Mesenchymal stem cell (in vitro differentiated cells and primary cell): ENCODE results near the gene TRAPPC1.
A peak's percentile ranks its signal among the peaks of the same experiment; 100 is the strongest.

Source experiments
- DNase-seq: peaks from one replicate; pipeline ENCODE4 v3.0.0-alpha.2; 2013
- H2AFZ ChIP-seq: one replicate; pipeline ENCODE4 v1.6.1; 2013; ENCODE audit warnings: low read depth, mild to moderate bottlenecking, control low read depth, inconsistent platforms, low read length, moderate library complexity
- H2AK5ac ChIP-seq: 2 replicates; pipeline ENCODE4 v1.6.1; 2013; ENCODE audit warnings: low read length, moderate library complexity, mild to moderate bottlenecking, inconsistent platforms; ENCODE audit not compliant: severe bottlenecking
- H2BK120ac ChIP-seq: one replicate; pipeline ENCODE4 v1.6.1; 2013; ENCODE audit warnings: low read depth, mild to moderate bottlenecking, inconsistent platforms, low read length, moderate library complexity
- H2BK12ac ChIP-seq, 2 experiments: one replicate each; pipeline ENCODE4 v1.6.1; 2013; ENCODE audit warnings: inconsistent platforms in 2 of 2, low read length in 2 of 2, mild to moderate bottlenecking in 2 of 2, moderate library complexity in 2 of 2, control low read depth in 1 of 2
- H2BK15ac ChIP-seq: one replicate; pipeline ENCODE4 v1.6.1; 2013; ENCODE audit warnings: mild to moderate bottlenecking, low read depth, inconsistent platforms; ENCODE audit not compliant: poor library complexity, severe bottlenecking
- H2BK5ac ChIP-seq: 2 replicates; pipeline ENCODE4 v1.6.1; 2013; ENCODE audit warnings: low read depth, mild to moderate bottlenecking, low read length, control low read depth, inconsistent platforms; ENCODE audit not compliant: poor library complexity, severe bottlenecking
- H3K14ac ChIP-seq, 2 experiments: one replicate each; pipeline ENCODE4 v1.6.1; 2013; ENCODE audit warnings: inconsistent platforms in 2 of 2, low read length in 2 of 2, control low read depth in 1 of 2, mild to moderate bottlenecking in 1 of 2, moderate library complexity in 1 of 2
- H3K18ac ChIP-seq, 2 experiments: one replicate each; pipeline ENCODE4 v1.6.1; 2013; ENCODE audit warnings: inconsistent platforms in 2 of 2, low read length in 2 of 2, control low read depth in 1 of 2, low read depth in 1 of 2, mild to moderate bottlenecking in 1 of 2
- H3K23ac ChIP-seq, 2 experiments: one replicate each; pipeline ENCODE4 v1.6.1; 2013; ENCODE audit warnings: inconsistent platforms in 2 of 2, low read length in 2 of 2, mild to moderate bottlenecking in 2 of 2, moderate library complexity in 2 of 2, control low read depth in 1 of 2
- H3K27ac ChIP-seq: 2 replicates; pipeline ENCODE4 v1.5.1; 2013; ENCODE audit warnings: mild to moderate bottlenecking, moderate library complexity, low read length, control low read depth, inconsistent platforms; ENCODE audit not compliant: poor library complexity, severe bottlenecking
- H3K27me3 ChIP-seq, 2 experiments: 2 replicates each; pipeline versions ENCODE4 v1.6.1 to v1.7.0; 2013; ENCODE audit warnings: low read length in 2 of 2, mild to moderate bottlenecking in 2 of 2, moderate library complexity in 2 of 2, control low read depth in 1 of 2, inconsistent platforms in 1 of 2; ENCODE audit not compliant: control insufficient read depth in 1 of 2, insufficient read depth in 1 of 2
- H3K36me3 ChIP-seq, 2 experiments: 2 replicates each; pipeline versions ENCODE4 v1.6.1 to v1.7.0; 2013; ENCODE audit warnings: low read length in 2 of 2, control low read depth in 1 of 2, inconsistent platforms in 1 of 2, low read depth in 1 of 2, mild to moderate bottlenecking in 1 of 2; ENCODE audit not compliant: insufficient read depth in 2 of 2, control insufficient read depth in 1 of 2
- H3K4ac ChIP-seq, 2 experiments: one replicate each; pipeline ENCODE4 v1.6.1; 2013; ENCODE audit warnings: inconsistent platforms in 2 of 2, low read length in 2 of 2, mild to moderate bottlenecking in 2 of 2, moderate library complexity in 2 of 2, control low read depth in 1 of 2, low read depth in 1 of 2
- H3K4me1 ChIP-seq: 2 replicates; pipeline ENCODE4 v1.6.1; 2013; ENCODE audit warnings: low read depth, low read length, control low read depth; ENCODE audit not compliant: control insufficient read depth, insufficient read depth
- H3K4me2 ChIP-seq: 2 replicates; pipeline ENCODE4 v1.6.1; 2013; ENCODE audit warnings: low read length, mild to moderate bottlenecking, inconsistent platforms; ENCODE audit not compliant: poor library complexity, severe bottlenecking
- H3K4me3 ChIP-seq, 2 experiments: 2 replicates each; pipeline versions ENCODE4 v1.5.1 to v1.7.0; 2013; ENCODE audit warnings: low read length in 2 of 2, mild to moderate bottlenecking in 2 of 2, control low read depth in 1 of 2, low read depth in 1 of 2; ENCODE audit not compliant: insufficient read depth in 1 of 2
- H3K79me1 ChIP-seq: replicated peaks from 2 replicates; pipeline ENCODE4 v1.6.1; 2013; ENCODE audit warnings: mild to moderate bottlenecking, control low read depth, low read length, inconsistent platforms; ENCODE audit not compliant: poor library complexity, severe bottlenecking
- H3K9ac ChIP-seq: 2 replicates; pipeline ENCODE4 v1.7.0; 2013; ENCODE audit warnings: mild to moderate bottlenecking, low read length, moderate library complexity
- H3K9me3 ChIP-seq: 2 replicates; pipeline ENCODE4 v1.7.0; 2013; ENCODE audit warnings: mild to moderate bottlenecking, low read length; ENCODE audit not compliant: control insufficient read depth
- H4K8ac ChIP-seq: one replicate; pipeline ENCODE4 v1.6.1; 2013; ENCODE audit warnings: inconsistent platforms, mild to moderate bottlenecking, low read length, moderate library complexity
- H4K91ac ChIP-seq: one replicate; pipeline ENCODE4 v1.6.1; 2013; ENCODE audit warnings: mild to moderate bottlenecking, low read length, inconsistent platforms
- WGBS: methylation state at CpG from one replicate; pipeline ENCODE4 v1.1.7; 2013; ENCODE audit warnings: mixed read lengths; 5-methylcytosine and 5-hydroxymethylcytosine counted together

TRAPPC1 gene

DNA sequence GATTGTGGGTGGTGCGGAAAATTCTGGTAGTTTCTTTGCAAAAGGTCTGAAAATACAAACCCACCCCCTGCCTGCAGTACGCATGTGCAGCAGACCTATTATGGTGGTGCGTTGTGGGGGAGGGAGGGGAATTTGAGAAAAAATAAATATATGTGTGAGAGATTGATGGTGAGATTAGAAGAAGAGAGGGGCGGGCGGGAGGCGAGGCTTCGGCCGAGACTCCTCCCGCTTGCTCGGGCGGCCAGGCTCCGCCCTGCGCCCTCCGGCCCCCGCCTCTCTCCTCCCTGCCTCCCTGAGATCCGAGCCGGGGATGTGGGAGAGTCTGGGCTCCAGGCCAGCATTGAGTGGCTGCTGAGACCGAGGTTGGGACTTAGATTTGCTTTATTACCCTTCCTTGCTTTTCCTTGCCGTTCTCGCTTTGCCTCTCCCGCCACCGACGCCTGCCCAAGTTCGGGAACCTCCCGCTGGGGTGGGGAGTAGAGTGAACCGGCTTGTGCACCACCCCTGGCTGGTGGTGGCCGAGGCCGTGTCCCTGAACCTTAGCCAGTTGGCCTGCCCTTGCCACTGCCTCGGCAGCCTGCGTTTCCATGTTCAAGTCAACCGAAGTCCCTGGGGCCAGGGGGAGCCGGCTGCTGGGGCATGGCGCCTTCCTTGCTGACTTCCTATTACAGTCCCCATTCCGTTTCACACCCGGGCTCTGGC lies 44.1 kb downstream of the TRAPPC1 start:
- Histone ChIP-seq H3K4me1 (peaks cover 20% of the 10 kb centered on the region), H2AFZ (peak overlapping the region; percentile 70), H3K9me3 (no peaks in the 10 kb centered on the region), H2BK120ac (peak overlapping the region; percentile 94), H3K14ac (peak overlapping the region in 1 of 2 experiments; percentile 99), H4K91ac (peak overlapping the region; percentile 97), H3K4me2 (peak overlapping the region; percentile 94), H3K18ac (peak overlapping the region; percentile 96 to 98), H3K4ac (peak overlapping the region; percentile 85 to 90), H3K36me3 (peaks cover 20 to 22% of the 10 kb centered on the region in 2 experiments), H3K9ac (peak overlapping the region; percentile 91), H3K79me1 (peaks cover 16% of the 10 kb centered on the region), H4K8ac (peak overlapping the region; percentile 92), H3K27me3 (no peaks in the 10 kb centered on the region), H3K27ac (peak overlapping the region; percentile 96), H2AK5ac (peak overlapping the region; percentile 71), H3K23ac (peak overlapping the region in 1 of 2 experiments; percentile 79), H2BK5ac (peak overlapping the region; percentile 59), H2BK15ac (peak overlapping the region; percentile 94), H3K4me3 (peak overlapping the region; percentile 55 to 94), H2BK12ac (peak overlapping the region; percentile 94 to 95)
- 1% methylated on average over 24 of the region's 35 CpGs for whole genome bisulfite sequencing
- DNase-seq, result peak; percentile 97

- H3K9ac ChIP-seq, result peak overlapping the region; percentile 91
- H3K9me3 ChIP-seq, result no peaks in the 10 kb centered on the region
- H3K27ac ChIP-seq, result peak overlapping the region; percentile 95
- H3K23ac ChIP-seq, result no peak overlapping the region
- 0% methylated on average over 4 of the region's 8 CpGs for WGBS
- peaks cover 17% of the 10 kb centered on the region for H3K79me1 ChIP-seq
- H2AFZ ChIP-seq, result no peak overlapping the region
- H2BK120ac ChIP-seq, result peak overlapping the region; percentile 84
- peak overlapping the region; percentile 46 to 88 for H3K4ac ChIP-seq
- H4K91ac ChIP-seq, result peak overlapping the region; percentile 32
- peak overlapping the region; percentile 98 for H2AK5ac ChIP-seq
- H4K8ac ChIP-seq, result peak overlapping the region; percentile 12
- peaks cover 21% of the 10 kb centered on the region for H3K4me1 ChIP-seq
- H2BK5ac ChIP-seq, result peak overlapping the region; percentile 76
- no peak for DNase-seq
- no peaks in the 10 kb centered on the region for H3K27me3 ChIP-seq
- H3K18ac ChIP-seq, result peak overlapping the region in 1 of 2 experiments; percentile 96
- no peak overlapping the region for H2BK15ac ChIP-seq
- peaks cover 20 to 22% of the 10 kb centered on the region in 2 experiments for H3K36me3 ChIP-seq
- H3K14ac ChIP-seq, result no peak overlapping the region
- peak overlapping the region in 1 of 2 experiments; percentile 94 for H3K4me3 ChIP-seq
- peak overlapping the region; percentile 94 for H3K4me2 ChIP-seq
- H2BK12ac ChIP-seq, result no peak overlapping the region
Observed at GRCh38 chr17:7887038-7887481, 44.7 kb downstream of the TRAPPC1 start.

GRCh38 chr17:7886227-7887037 lies 45.3 kb downstream of the TRAPPC1 start:
- H3K4me2 ChIP-seq, result peak overlapping the region; percentile 94
- WGBS, result 1% methylated on average over 28 of the region's 30 CpGs
- peak overlapping the region; percentile 84 for H2BK120ac ChIP-seq
- H3K9ac ChIP-seq, result peak overlapping the region; percentile 91
- no peak overlapping the region for H2AFZ ChIP-seq
- H3K9me3 ChIP-seq, result no peaks in the 10 kb centered on the region
- H3K14ac ChIP-seq, result peak overlapping the region in 1 of 2 experiments; percentile 73
- peak overlapping the region; percentile 46 to 88 for H3K4ac ChIP-seq
- H2BK12ac ChIP-seq, result peak overlapping the region; percentile 72 to 89
- H4K91ac ChIP-seq, result peak overlapping the region; percentile 32
- H2AK5ac ChIP-seq, result peak overlapping the region; percentile 98
- H3K18ac ChIP-seq, result peak overlapping the region; percentile 96
- no peak overlapping the region for H3K23ac ChIP-seq
- H3K4me1 ChIP-seq, result peaks cover 22% of the 10 kb centered on the region
- H3K4me3 ChIP-seq, result peak overlapping the region; percentile 70 to 94
- peaks cover 18 to 23% of the 10 kb centered on the region in 2 experiments for H3K36me3 ChIP-seq
- H3K27me3 ChIP-seq, result no peaks in the 10 kb centered on the region
- peak; percentile 61 for DNase-seq
- H2BK5ac ChIP-seq, result peak overlapping the region; percentile 53
- peak overlapping the region; percentile 95 for H3K27ac ChIP-seq
- peak overlapping the region; percentile 12 for H4K8ac ChIP-seq
- H3K79me1 ChIP-seq, result peaks cover 13% of the 10 kb centered on the region
- H2BK15ac ChIP-seq, result peak overlapping the region; percentile 91
